Testis (tissue), 2 donors: ENCODE measurements around the gene PDE10A.

Experiments used
- CTCF ChIP-seq, 3 experiments: fragments of 450-650 bp in 2 of 3; fragments of 200-600 bp in 1 of 3; sonication (generic) in 1 of 3; IDR thresholded peaks; one replicate each; pipeline ENCODE4 v1.5.1; 2016 to 2019; ENCODE audit warnings: antibody characterized with exemption in 3 of 3, mild to moderate bottlenecking in 2 of 3, moderate library complexity in 1 of 3
- POLR2A ChIP-seq: fragments of 450-650 bp; IDR thresholded peaks from one replicate; pipeline ENCODE4 v1.6.1; 2017; ENCODE audit warnings: antibody characterized with exemption, mild to moderate bottlenecking, moderate library complexity

- TF ChIP-seq CTCF (IDR thresholded peaks at IDR 0.05) (no peak), POLR2A (no peak)
These were observed 206.8 kb downstream of the PDE10A start for GRCh38 chr6:165456286-165456685.
